ENCODE results near the gene ANO8.

ANO8 gene

DNA sequence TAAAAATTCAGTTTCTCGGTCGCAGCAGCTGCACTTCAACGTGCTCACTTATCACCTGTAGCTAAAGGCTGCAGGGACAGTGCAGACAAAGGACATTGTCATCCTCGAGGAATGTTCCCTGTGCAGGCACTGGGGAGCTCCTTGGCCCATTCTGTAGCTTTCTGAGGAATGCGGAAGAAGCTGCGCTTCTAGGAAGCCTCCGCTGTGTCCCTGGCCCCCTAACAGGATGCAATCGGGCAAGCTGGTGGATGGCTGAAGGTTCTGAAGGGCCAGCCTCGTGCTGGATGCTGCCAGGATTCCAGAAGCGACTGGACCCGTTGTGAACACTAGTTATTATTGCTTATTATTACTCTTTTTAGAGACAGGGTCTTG, 8.1 kb downstream of the ANO8 start:
- H3K9ac ChIP-seq (ENCODE audit: low read length) = no peak overlapping the region
- H3K79me1 ChIP-seq (replicated peaks; ENCODE audit: low read length, poor library complexity, severe bottlenecking) = peaks cover 11% of the 10 kb centered on the region
- H3K18ac ChIP-seq (ENCODE audit: low read depth in 1 of 2, low read length in 2 of 2) = no peak overlapping the region
- H3K4me2 ChIP-seq (ENCODE audit: low read length, poor library complexity, severe bottlenecking) = peak overlapping the region; percentile 23
- WGBS = 92% methylated on average over 11 of the region's 11 CpGs
- no peaks in the 10 kb centered on the region for H3K27me3 ChIP-seq (ENCODE audit: control insufficient read depth in 1 of 2, insufficient read depth in 1 of 2, low read length in 2 of 2)
- H3K9me3 ChIP-seq (ENCODE audit: control insufficient read depth, low read length) = no peaks in the 10 kb centered on the region
- peaks cover 41% of the 10 kb centered on the region for H3K4me1 ChIP-seq (ENCODE audit: control insufficient read depth, insufficient read depth, low read depth, low read length)
- H4K91ac ChIP-seq (ENCODE audit: low read length) = no peak overlapping the region
- H3K27ac ChIP-seq (ENCODE audit: low read length, poor library complexity, severe bottlenecking) = peak overlapping the region; percentile 50
- no peak overlapping the region for H2BK15ac ChIP-seq (ENCODE audit: low read depth, poor library complexity, severe bottlenecking)
- H2AFZ ChIP-seq (ENCODE audit: low read depth, low read length) = no peak overlapping the region
- no peak overlapping the region for H2AK5ac ChIP-seq (ENCODE audit: low read length, severe bottlenecking)
- no peak for DNase-seq
- H2BK5ac ChIP-seq (ENCODE audit: low read depth, low read length, poor library complexity, severe bottlenecking) = no peak overlapping the region
- no peak overlapping the region for H3K23ac ChIP-seq (ENCODE audit: low read length in 2 of 2)
- H3K36me3 ChIP-seq (ENCODE audit: control insufficient read depth in 1 of 2, insufficient read depth in 2 of 2, low read depth in 1 of 2, low read length in 2 of 2) = peaks cover 27 to 59% of the 10 kb centered on the region in 2 experiments
- no peak overlapping the region for H2BK120ac ChIP-seq (ENCODE audit: low read depth, low read length)
- H4K8ac ChIP-seq (ENCODE audit: low read length) = no peak overlapping the region
- no peak overlapping the region for H3K4ac ChIP-seq (ENCODE audit: low read depth in 1 of 2, low read length in 2 of 2)
- H2BK12ac ChIP-seq (ENCODE audit: low read length in 2 of 2) = no peak overlapping the region
- H3K14ac ChIP-seq (ENCODE audit: low read length in 2 of 2) = no peak overlapping the region
- H3K4me3 ChIP-seq (ENCODE audit: insufficient read depth in 1 of 2, low read depth in 1 of 2, low read length in 2 of 2) = no peak overlapping the region

DNA sequence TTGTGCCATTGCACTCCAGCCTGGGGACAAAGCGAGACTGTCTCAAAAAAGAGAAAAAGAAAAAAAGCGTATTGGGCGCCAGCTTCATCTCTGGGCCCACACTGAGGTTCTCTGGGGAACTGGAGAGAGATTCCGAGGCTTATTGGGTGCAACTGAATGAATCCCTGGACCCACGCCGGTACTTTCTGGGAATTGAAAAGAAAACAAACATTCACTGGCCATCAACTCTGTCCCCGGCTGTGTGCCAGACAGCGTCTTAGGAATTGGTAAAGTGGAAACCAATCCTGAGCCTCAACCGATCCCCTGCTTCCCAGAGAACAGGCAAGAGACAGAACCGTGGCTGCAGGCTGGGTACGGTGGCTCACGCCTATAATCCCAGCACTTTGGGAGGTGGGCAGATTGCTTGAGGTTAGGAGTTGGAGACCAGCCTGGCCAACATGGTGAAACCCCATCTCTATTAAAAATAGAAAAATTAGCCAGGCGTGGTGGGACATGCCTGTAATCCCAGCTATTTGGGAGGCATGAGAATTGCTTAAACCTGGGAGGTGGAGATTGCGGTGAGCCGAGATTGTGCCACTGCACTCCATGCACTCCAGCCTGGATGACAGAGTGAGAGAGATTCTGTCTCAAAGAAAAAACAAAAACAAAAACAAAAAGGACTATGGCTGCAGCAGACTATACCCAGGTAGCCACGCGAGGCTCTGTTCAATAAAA, 8.6 kb downstream of the ANO8 start:
- Histone ChIP-seq H2AFZ (ENCODE audit: low read depth, low read length) (no peak overlapping the region), H3K27me3 (ENCODE audit: control insufficient read depth in 1 of 2, insufficient read depth in 1 of 2, low read length in 2 of 2) (no peaks in the 10 kb centered on the region), H2BK120ac (ENCODE audit: low read depth, low read length) (no peak overlapping the region), H3K4me1 (ENCODE audit: control insufficient read depth, insufficient read depth, low read depth, low read length) (peaks cover 42% of the 10 kb centered on the region), H2BK15ac (ENCODE audit: low read depth, poor library complexity, severe bottlenecking) (no peak overlapping the region), H3K27ac (ENCODE audit: low read length, poor library complexity, severe bottlenecking) (peak overlapping the region; percentile 50), H3K4me2 (ENCODE audit: low read length, poor library complexity, severe bottlenecking) (peak overlapping the region; percentile 23), H3K14ac (ENCODE audit: low read length in 2 of 2) (no peak overlapping the region), H3K4ac (ENCODE audit: low read depth in 1 of 2, low read length in 2 of 2) (no peak overlapping the region), H3K36me3 (ENCODE audit: control insufficient read depth in 1 of 2, insufficient read depth in 2 of 2, low read depth in 1 of 2, low read length in 2 of 2) (peaks cover 30 to 62% of the 10 kb centered on the region in 2 experiments), H3K9me3 (ENCODE audit: control insufficient read depth, low read length) (no peaks in the 10 kb centered on the region), H3K79me1 (replicated peaks; ENCODE audit: low read length, poor library complexity, severe bottlenecking) (peaks cover 13% of the 10 kb centered on the region), H3K9ac (ENCODE audit: low read length) (no peak overlapping the region), H4K8ac (ENCODE audit: low read length) (no peak overlapping the region), H4K91ac (ENCODE audit: low read length) (no peak overlapping the region), H2BK12ac (ENCODE audit: low read length in 2 of 2) (no peak overlapping the region), H2AK5ac (ENCODE audit: low read length, severe bottlenecking) (no peak overlapping the region), H3K4me3 (ENCODE audit: insufficient read depth in 1 of 2, low read depth in 1 of 2, low read length in 2 of 2) (no peak overlapping the region), H2BK5ac (ENCODE audit: low read depth, low read length, poor library complexity, severe bottlenecking) (no peak overlapping the region), H3K18ac (ENCODE audit: low read depth in 1 of 2, low read length in 2 of 2) (no peak overlapping the region), H3K23ac (ENCODE audit: low read length in 2 of 2) (no peak overlapping the region)
- DNase-seq = no peak
- WGBS = 95% methylated on average over 14 of the region's 17 CpGs

GRCh38 chr19:17325133-17325532, 9.5 kb downstream of the ANO8 start:
- no peak overlapping the region for H2AFZ ChIP-seq (ENCODE audit: low read depth, low read length)
- no peaks in the 10 kb centered on the region for H3K27me3 ChIP-seq (ENCODE audit: control insufficient read depth in 1 of 2, insufficient read depth in 1 of 2, low read length in 2 of 2)
- WGBS = 96% methylated on average over 20 of the region's 20 CpGs
- no peak overlapping the region for H3K4ac ChIP-seq (ENCODE audit: low read depth in 1 of 2, low read length in 2 of 2)
- no peak overlapping the region for H4K91ac ChIP-seq (ENCODE audit: low read length)
- H3K14ac ChIP-seq (ENCODE audit: low read length in 2 of 2) = no peak overlapping the region
- H4K8ac ChIP-seq (ENCODE audit: low read length) = no peak overlapping the region
- no peak overlapping the region for H3K9ac ChIP-seq (ENCODE audit: low read length)
- H2BK120ac ChIP-seq (ENCODE audit: low read depth, low read length) = no peak overlapping the region
- H3K27ac ChIP-seq (ENCODE audit: low read length, poor library complexity, severe bottlenecking) = no peak overlapping the region
- no peak overlapping the region for H2BK5ac ChIP-seq (ENCODE audit: low read depth, low read length, poor library complexity, severe bottlenecking)
- H3K79me1 ChIP-seq (replicated peaks; ENCODE audit: low read length, poor library complexity, severe bottlenecking) = peaks cover 17% of the 10 kb centered on the region
- H3K36me3 ChIP-seq (ENCODE audit: control insufficient read depth in 1 of 2, insufficient read depth in 2 of 2, low read depth in 1 of 2, low read length in 2 of 2) = peaks cover 31 to 62% of the 10 kb centered on the region in 2 experiments
- no peak overlapping the region for H3K23ac ChIP-seq (ENCODE audit: low read length in 2 of 2)
- H3K18ac ChIP-seq (ENCODE audit: low read depth in 1 of 2, low read length in 2 of 2) = no peak overlapping the region
- no peak overlapping the region for H3K4me3 ChIP-seq (ENCODE audit: insufficient read depth in 1 of 2, low read depth in 1 of 2, low read length in 2 of 2)
- H2AK5ac ChIP-seq (ENCODE audit: low read length, severe bottlenecking) = no peak overlapping the region
- no peak overlapping the region for H2BK15ac ChIP-seq (ENCODE audit: low read depth, poor library complexity, severe bottlenecking)
- H3K9me3 ChIP-seq (ENCODE audit: control insufficient read depth, low read length) = no peaks in the 10 kb centered on the region
- H2BK12ac ChIP-seq (ENCODE audit: low read length in 2 of 2) = no peak overlapping the region
- peaks cover 40% of the 10 kb centered on the region for H3K4me1 ChIP-seq (ENCODE audit: control insufficient read depth, insufficient read depth, low read depth, low read length)
- no peak overlapping the region for H3K4me2 ChIP-seq (ENCODE audit: low read length, poor library complexity, severe bottlenecking)
- DNase-seq = no peak

DNA sequence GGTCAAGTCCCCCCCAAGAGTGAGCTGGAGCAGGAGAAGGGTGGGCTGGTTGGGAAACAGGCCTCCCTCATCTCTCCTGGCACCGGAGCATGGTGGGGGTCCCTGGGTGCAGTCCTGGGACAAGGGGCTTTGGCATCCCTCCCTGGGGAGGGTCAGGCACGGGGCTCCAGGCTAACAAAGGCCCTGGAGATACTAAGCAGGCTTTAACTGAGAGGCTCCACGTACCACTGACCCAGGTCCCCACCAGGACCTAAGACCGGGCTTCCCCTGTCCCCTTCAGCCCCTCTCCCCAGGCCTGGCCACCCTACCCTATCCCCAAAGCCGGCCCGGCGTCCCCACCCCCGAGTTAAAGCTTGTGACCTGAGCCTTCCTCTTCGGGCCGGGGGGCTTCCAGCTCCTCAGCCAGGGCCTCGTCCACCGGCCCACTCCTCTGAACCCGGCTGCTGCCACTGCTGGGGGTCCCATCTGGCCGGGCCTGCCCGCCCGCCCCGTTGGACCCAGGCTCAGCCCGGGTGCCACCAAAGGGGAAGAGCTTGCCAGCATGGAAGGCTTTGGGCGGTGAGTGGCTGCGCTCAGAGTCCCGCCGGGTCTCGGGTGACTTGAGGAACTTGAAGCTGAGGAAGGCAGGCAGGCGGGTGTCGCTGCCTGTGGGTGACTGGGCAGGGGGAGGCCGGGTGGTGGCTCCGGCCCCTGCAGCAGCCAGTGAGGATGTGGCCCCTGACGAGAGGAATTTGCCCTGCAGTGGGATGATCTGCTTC, 10.1 kb downstream of the ANO8 start:
- H3K9me3 ChIP-seq (ENCODE audit: control insufficient read depth, low read length) = no peaks in the 10 kb centered on the region
- DNase-seq = no peak
- no peak overlapping the region for H2BK12ac ChIP-seq (ENCODE audit: low read length in 2 of 2)
- H3K9ac ChIP-seq (ENCODE audit: low read length) = no peak overlapping the region
- no peak overlapping the region for H3K18ac ChIP-seq (ENCODE audit: low read depth in 1 of 2, low read length in 2 of 2)
- no peak overlapping the region for H3K4ac ChIP-seq (ENCODE audit: low read depth in 1 of 2, low read length in 2 of 2)
- H3K23ac ChIP-seq (ENCODE audit: low read length in 2 of 2) = no peak overlapping the region
- H3K4me1 ChIP-seq (ENCODE audit: control insufficient read depth, insufficient read depth, low read depth, low read length) = peaks cover 35% of the 10 kb centered on the region
- no peak overlapping the region for H3K14ac ChIP-seq (ENCODE audit: low read length in 2 of 2)
- H3K27ac ChIP-seq (ENCODE audit: low read length, poor library complexity, severe bottlenecking) = no peak overlapping the region
- no peak overlapping the region for H4K8ac ChIP-seq (ENCODE audit: low read length)
- no peak overlapping the region for H2AK5ac ChIP-seq (ENCODE audit: low read length, severe bottlenecking)
- H2BK15ac ChIP-seq (ENCODE audit: low read depth, poor library complexity, severe bottlenecking) = no peak overlapping the region
- H3K36me3 ChIP-seq (ENCODE audit: control insufficient read depth in 1 of 2, insufficient read depth in 2 of 2, low read depth in 1 of 2, low read length in 2 of 2) = peaks cover 31 to 62% of the 10 kb centered on the region in 2 experiments
- H2BK120ac ChIP-seq (ENCODE audit: low read depth, low read length) = no peak overlapping the region
- H3K4me2 ChIP-seq (ENCODE audit: low read length, poor library complexity, severe bottlenecking) = no peak overlapping the region
- H2BK5ac ChIP-seq (ENCODE audit: low read depth, low read length, poor library complexity, severe bottlenecking) = no peak overlapping the region
- WGBS = 97% methylated on average over 28 of the region's 28 CpGs
- no peaks in the 10 kb centered on the region for H3K27me3 ChIP-seq (ENCODE audit: control insufficient read depth in 1 of 2, insufficient read depth in 1 of 2, low read length in 2 of 2)
- H4K91ac ChIP-seq (ENCODE audit: low read length) = no peak overlapping the region
- no peak overlapping the region for H2AFZ ChIP-seq (ENCODE audit: low read depth, low read length)
- H3K79me1 ChIP-seq (replicated peaks; ENCODE audit: low read length, poor library complexity, severe bottlenecking) = peaks cover 20% of the 10 kb centered on the region
- H3K4me3 ChIP-seq (ENCODE audit: insufficient read depth in 1 of 2, low read depth in 1 of 2, low read length in 2 of 2) = no peak overlapping the region

Data from mesenchymal stem cell (in vitro differentiated cells and primary cell).